Measurements from ENCODE around the gene RNF123. TPM values are rescaled to one million over a fixed set of nuclear protein-coding genes. Genes with fewer than 3 reads are reported as not detected.

The RNF123 gene
- total RNA-seq, result 53.2 and 69.0 TPM in 2 replicates
- 13.9 TPM for total RNA-seq (2013)
- 51.8 and 55.6 TPM in 2 replicates for polyA plus RNA-seq
- polyA minus RNA-seq, result 25.9 and 37.5 TPM in 2 replicates

GRCh38 chr3:49689046-49689907, at the start of gene RNF123, which contains the start of gene MST1:
Gene RNF123 (plus strand): TSS chr3:49689557. CDS start chr3:49691166, 1,609 bp downstream.
Gene MST1 (minus strand): TSS chr3:49689474. CDS start chr3:49688691, 783 bp downstream.
- Mint-ChIP-seq H3K9me3 (ENCODE audit: insufficient read depth) (no peaks in the 10 kb centered on the region), H3K4me3 (peak within 1 kb of the TSS; percentile 97), H3K4me1 (peaks cover 43% of the 10 kb centered on the region), H3K27ac (peak within 1 kb of the TSS; percentile 95), H3K27me3 (peaks cover 3% of the 10 kb centered on the region)
- H3K4me1 ChIP-seq (ENCODE audit: control insufficient read depth in 2 of 2, insufficient read depth in 2 of 2, low read length in 2 of 2), result peaks cover 16 to 38% of the 10 kb centered on the region in 2 donors
- H3K27me3 ChIP-seq (replicated peaks in 1 of 4; ENCODE audit: control extremely low read depth in 1 of 4, control insufficient read depth in 3 of 4, insufficient read depth in 4 of 4, low read length in 3 of 4), result peaks cover 0 to 13% (median 0%) of the 10 kb centered on the region in 4 experiments
- peak within 1 kb of the TSS; percentile 82 for H2AFZ ChIP-seq (ENCODE audit: insufficient read depth, low read depth, low read length, poor library complexity, severe bottlenecking)
- ATAC-seq (ENCODE audit: low read depth) (peak; percentile 82), DNase-seq (peak; percentile 96)
- WGBS (ENCODE audit: insufficient coverage), result 2% methylated on average over 57 of the region's 66 CpGs
- H3K4me3 ChIP-seq (ENCODE audit: control extremely low read depth in 1 of 5, extremely low read depth in 1 of 5, insufficient read depth in 1 of 5, low read depth in 2 of 5, low read length in 4 of 5), result peak within 1 kb of the TSS; percentile 44 to 99 (median 92)
- no peaks in the 10 kb centered on the region for H3K9me3 ChIP-seq (ENCODE audit: control extremely low read depth in 1 of 3, control insufficient read depth in 2 of 3, insufficient read depth in 1 of 3, low read length in 2 of 3)
- intact Hi-C loops (cut with micrococcal nuclease), result loop anchor here (1.0 kb wide), 1 partner anchor 15 kb away; the partner anchor contains the start of gene APEH
- peak within 1 kb of the TSS; percentile 97 for H3K9ac ChIP-seq (ENCODE audit: low read length)
- ChIA-PET CTCF (no interaction called here), POLR2A (interaction anchor here (0.6 to 0.9 kb wide), 4 partner anchors 16 to 1249 kb away, joined by 3 to 6 read pairs (median 4); partner anchors contain the start of gene MON1A)
- H3K27ac ChIP-seq (ENCODE audit: low read length in 2 of 2), result peak within 1 kb of the TSS; percentile 54 to 78
- H3K79me2 ChIP-seq (ENCODE audit: control insufficient read depth, insufficient read depth, low read length), result peaks cover 23% of the 10 kb centered on the region
- peaks cover 0 to 3% of the 10 kb centered on the region in 2 experiments for H3K36me3 ChIP-seq (replicated peaks in 1 of 2; ENCODE audit: control extremely low read depth in 1 of 2, control insufficient read depth in 1 of 2, extremely low read depth in 1 of 2, insufficient read depth in 2 of 2, low read length in 1 of 2)
- H4K20me1 ChIP-seq (ENCODE audit: control insufficient read depth, insufficient read depth, low read length, poor library complexity, severe bottlenecking), result no peaks in the 10 kb centered on the region
- TF ChIP-seq, protein P1, sequence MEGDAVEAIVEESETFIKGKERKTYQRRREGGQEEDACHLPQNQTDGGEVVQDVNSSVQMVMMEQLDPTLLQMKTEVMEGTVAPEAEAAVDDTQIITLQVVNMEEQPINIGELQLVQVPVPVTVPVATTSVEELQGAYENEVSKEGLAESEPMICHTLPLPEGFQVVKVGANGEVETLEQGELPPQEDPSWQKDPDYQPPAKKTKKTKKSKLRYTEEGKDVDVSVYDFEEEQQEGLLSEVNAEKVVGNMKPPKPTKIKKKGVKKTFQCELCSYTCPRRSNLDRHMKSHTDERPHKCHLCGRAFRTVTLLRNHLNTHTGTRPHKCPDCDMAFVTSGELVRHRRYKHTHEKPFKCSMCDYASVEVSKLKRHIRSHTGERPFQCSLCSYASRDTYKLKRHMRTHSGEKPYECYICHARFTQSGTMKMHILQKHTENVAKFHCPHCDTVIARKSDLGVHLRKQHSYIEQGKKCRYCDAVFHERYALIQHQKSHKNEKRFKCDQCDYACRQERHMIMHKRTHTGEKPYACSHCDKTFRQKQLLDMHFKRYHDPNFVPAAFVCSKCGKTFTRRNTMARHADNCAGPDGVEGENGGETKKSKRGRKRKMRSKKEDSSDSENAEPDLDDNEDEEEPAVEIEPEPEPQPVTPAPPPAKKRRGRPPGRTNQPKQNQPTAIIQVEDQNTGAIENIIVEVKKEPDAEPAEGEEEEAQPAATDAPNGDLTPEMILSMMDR (IDR thresholded peaks at IDR 0.05), result peak; percentile 47
- no peak for TF ChIP-seq EZH2 (IDR thresholded peaks at IDR 0.05; ENCODE audit: borderline replicate concordance, insufficient read depth, low read depth, low read length, poor library complexity, severe bottlenecking)
- H3K4me2 ChIP-seq (replicated peaks; ENCODE audit: low read depth, low read length, poor library complexity, severe bottlenecking), result peak within 1 kb of the TSS; percentile 83

DNA sequence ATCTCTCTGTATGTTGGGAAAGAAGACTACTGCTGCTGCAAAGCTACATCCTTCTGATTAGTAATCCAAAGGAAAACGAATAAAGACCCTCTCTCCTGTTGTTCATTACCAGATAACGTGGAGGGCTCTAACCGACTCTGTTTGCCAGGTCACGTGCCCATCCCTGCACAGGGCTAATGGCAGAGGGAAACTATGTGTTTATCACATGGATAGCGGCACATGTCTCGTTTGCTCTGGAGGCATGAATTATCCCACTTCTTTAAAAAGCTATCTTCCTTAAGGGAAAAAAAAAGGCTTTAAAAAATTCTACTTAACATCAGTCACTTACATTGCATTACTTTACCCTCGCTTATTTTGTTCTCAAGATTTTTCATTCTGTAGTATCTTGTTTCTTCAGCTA, 48.1 kb upstream of the RNF123 start:
- H3K27me3 Mint-ChIP-seq, result peaks cover 3% of the 10 kb centered on the region
- H3K36me3 ChIP-seq (replicated peaks in 1 of 2; ENCODE audit: control extremely low read depth in 1 of 2, control insufficient read depth in 1 of 2, extremely low read depth in 1 of 2, insufficient read depth in 2 of 2, low read length in 1 of 2), result no peaks in the 10 kb centered on the region
- no peak overlapping the region for H3K27ac ChIP-seq (ENCODE audit: low read length in 2 of 2)
- no peak overlapping the region for H3K4me2 ChIP-seq (replicated peaks; ENCODE audit: low read depth, low read length, poor library complexity, severe bottlenecking)
- H3K4me1 Mint-ChIP-seq, result no peaks in the 10 kb centered on the region
- H3K9ac ChIP-seq (ENCODE audit: low read length), result no peak overlapping the region
- no peak overlapping the region for H3K4me3 Mint-ChIP-seq
- no peak overlapping the region for H2AFZ ChIP-seq (ENCODE audit: insufficient read depth, low read depth, low read length, poor library complexity, severe bottlenecking)
- ChIA-PET POLR2A (no interaction called here), CTCF (no interaction called here)
- 88% methylated on average over 5 of the region's 7 CpGs for WGBS (ENCODE audit: insufficient coverage)
- no peak for DNase-seq
- no peak overlapping the region for H3K27ac Mint-ChIP-seq
- ATAC-seq (ENCODE audit: low read depth), result no peak
- TF ChIP-seq, protein P1 (IDR thresholded peaks at IDR 0.05), result no peak
- no peak for TF ChIP-seq EZH2 (IDR thresholded peaks at IDR 0.05; ENCODE audit: borderline replicate concordance, insufficient read depth, low read depth, low read length, poor library complexity, severe bottlenecking)
- H3K4me1 ChIP-seq (ENCODE audit: control insufficient read depth in 2 of 2, insufficient read depth in 2 of 2, low read length in 2 of 2), result no peaks in the 10 kb centered on the region
- H3K9me3 ChIP-seq (ENCODE audit: control extremely low read depth in 1 of 3, control insufficient read depth in 2 of 3, insufficient read depth in 1 of 3, low read length in 2 of 3), result no peaks in the 10 kb centered on the region
- no peaks in the 10 kb centered on the region for H3K27me3 ChIP-seq (replicated peaks in 1 of 4; ENCODE audit: control extremely low read depth in 1 of 4, control insufficient read depth in 3 of 4, insufficient read depth in 4 of 4, low read length in 3 of 4)
- H3K79me2 ChIP-seq (ENCODE audit: control insufficient read depth, insufficient read depth, low read length), result no peaks in the 10 kb centered on the region
- no peaks in the 10 kb centered on the region for H3K9me3 Mint-ChIP-seq (ENCODE audit: insufficient read depth)
- H4K20me1 ChIP-seq (ENCODE audit: control insufficient read depth, insufficient read depth, low read length, poor library complexity, severe bottlenecking), result no peaks in the 10 kb centered on the region
- no peak overlapping the region for H3K4me3 ChIP-seq (ENCODE audit: control extremely low read depth in 1 of 5, extremely low read depth in 1 of 5, insufficient read depth in 1 of 5, low read depth in 2 of 5, low read length in 4 of 5)
- intact Hi-C loops (cut with micrococcal nuclease), result no loop called here
